Body of pancreas (tissue), 4 donors: ENCODE data around the gene CENPVL1. TPM values are rescaled to one million over a fixed set of nuclear protein-coding genes. Genes with fewer than 3 reads are reported as not detected.
A peak's percentile ranks its signal among the peaks of the same experiment; 100 is the strongest.
"Not testable (repeated sequence)": the region's sequence is repeated elsewhere in the genome, so short reads cannot be mapped to it uniquely, and the experiment has no call there.

ENCODE experiments used
- ATAC-seq: fragments of 150-250 bp; one replicate; pipeline ENCODE4 v1.9.1; 2016
- DNase-seq, 4 donors: peaks; one replicate each; pipeline ENCODE4 v3.0.0-alpha.2; 2019
- H3K27ac ChIP-seq, 4 donors: fragments of 200-600 bp; sonication (generic); 1 replicate in 3 of 4; 2 replicates in 1 of 4; pipeline versions ENCODE4 v1.5.1 to v1.6.1; 2016 to 2019; ENCODE audit warnings: mild to moderate bottlenecking in 1 of 4, mixed read lengths in 1 of 4, moderate library complexity in 1 of 4
- H3K27me3 ChIP-seq, 2 donors: fragments of 200-600 bp; sonication (generic); one replicate each; pipeline ENCODE4 v1.6.0; 2016; ENCODE audit warnings: mild to moderate bottlenecking in 1 of 2
- H3K36me3 ChIP-seq, 2 donors: fragments of 200-600 bp; sonication (generic); replicated peaks in 1 of 2; 2 replicates each; pipeline ENCODE4 v1.5.1; 2016; ENCODE audit warnings: low read depth in 2 of 2; ENCODE audit not compliant: insufficient read depth in 1 of 2
- H3K4me1 ChIP-seq: fragments of 200-600 bp; sonication (generic); one replicate; pipeline ENCODE4 v1.6.0; 2016
- H3K4me3 ChIP-seq, 2 donors: fragments of 200-600 bp; sonication (generic); 1 replicate in 1 of 2; 2 replicates in 1 of 2; pipeline ENCODE4 v1.5.1; 2016 to 2019
- H3K9me3 ChIP-seq, 3 donors: fragments of 200-600 bp; sonication (generic); 1 replicate in 2 of 3; 2 replicates in 1 of 3; pipeline ENCODE4 v1.5.1; 2016
- POLR2A ChIP-seq, 3 donors: fragments of 450-650 bp; IDR thresholded peaks; one replicate each; pipeline ENCODE4 v1.6.1; 2016; ENCODE audit warnings: antibody characterized with exemption in 3 of 3, mild to moderate bottlenecking in 2 of 3
- WGBS, 2 donors: methylation state at CpG; one replicate each; pipeline ENCODE4 v1.1.5; 2017; 5-methylcytosine and 5-hydroxymethylcytosine counted together
- intact Hi-C: fragments of 100-400 bp; cut with DNase I; formaldehyde crosslinking; loops from one replicate; pipeline ENCODE4 v1.15.1; 2023
- total RNA-seq, 2 donors: library from RNA; depleted of rRNA; stranded (reverse); fragments of >200 nt; gene quantifications; one replicate each; pipeline ENCODE4 v1.1.0, GENCODE V29; 2016
- TF ChIP-seq, protein P1 (sequence below), 7 experiments: fragments of 450-650 bp in 4 of 7; fragments of 200-600 bp in 3 of 7; sonication (generic) in 3 of 7; IDR thresholded peaks; one replicate each; pipeline ENCODE4 v1.5.1; 2016 to 2019; ENCODE audit warnings: antibody characterized with exemption in 7 of 7

Gene CENPVL1
- total RNA-seq = not detected

DNA sequence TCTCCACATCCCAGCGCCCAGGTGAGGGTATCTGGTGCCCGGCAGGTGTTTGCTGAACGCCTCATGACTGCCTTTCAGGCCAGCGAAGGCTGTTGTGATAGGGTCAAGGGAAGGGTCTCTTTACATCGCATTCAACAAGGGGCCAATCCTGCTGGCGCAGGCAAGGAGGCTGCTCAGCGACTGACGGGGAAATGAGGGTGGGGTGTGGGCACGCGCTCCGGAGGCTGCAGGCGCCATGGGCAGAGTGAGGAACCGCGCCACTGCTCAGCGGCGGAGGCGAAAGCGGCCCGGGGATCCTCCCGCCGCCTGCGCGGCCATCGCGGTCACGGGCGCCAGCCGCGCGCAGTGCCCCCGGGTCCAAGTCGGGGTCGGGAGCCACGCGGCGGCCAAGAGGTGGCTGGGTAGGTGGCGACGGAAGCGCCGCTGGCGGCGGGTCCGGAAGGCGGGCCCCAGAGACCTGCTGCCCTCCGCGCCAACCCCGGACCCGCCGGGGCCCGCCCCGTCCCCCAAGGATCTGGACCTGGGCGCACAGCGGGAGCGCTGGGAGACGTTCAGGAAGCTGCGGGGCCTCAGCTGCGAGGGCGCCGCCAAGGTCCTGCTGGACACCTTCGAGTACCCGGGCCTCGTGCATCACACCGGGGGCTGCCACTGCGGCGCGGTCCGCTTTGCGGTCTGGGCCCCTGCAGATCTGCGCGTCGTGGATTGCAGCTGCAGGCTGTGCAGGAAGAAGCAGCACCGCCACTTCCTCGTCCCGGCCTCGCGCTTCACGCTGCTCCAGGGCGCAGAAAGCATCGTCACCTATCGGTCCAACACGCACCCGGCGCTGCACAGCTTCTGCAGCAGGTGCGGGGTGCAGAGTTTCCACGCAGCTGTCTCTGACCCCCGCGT lies at the start of gene CENPVL1:
CENPVL1 (plus strand) TSS at position 236 of the 888 bp plus-strand sequence; CDS start at position 236, 0 bp downstream.
- H3K36me3 ChIP-seq, DNase-seq, H3K9me3 ChIP-seq, H3K4me3 ChIP-seq, H3K27me3 ChIP-seq, ATAC-seq, H3K27ac ChIP-seq, intact Hi-C loops, H3K4me1 ChIP-seq: not testable (repeated sequence)
- WGBS, 2 donors = no CpG with 5 or more reads among the region's 87 CpGs

DNA sequence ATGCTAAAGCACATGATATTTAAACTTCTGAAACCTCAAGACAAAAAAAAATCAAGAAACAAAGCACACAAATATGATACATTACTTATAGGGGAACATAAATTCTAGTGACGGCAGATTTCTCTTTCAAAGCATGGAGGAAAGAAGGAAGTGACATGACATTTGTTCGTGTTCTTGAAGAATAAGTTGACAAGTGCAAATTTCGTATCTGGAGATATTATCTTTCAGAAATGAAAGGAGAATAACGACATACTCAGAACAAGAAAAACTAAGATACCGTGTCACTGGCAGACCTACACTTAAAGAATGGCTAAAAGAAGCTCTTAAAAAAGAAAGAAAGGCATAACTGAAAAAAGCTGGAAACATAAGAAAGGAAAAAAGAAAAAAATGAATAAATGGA lies 44.3 kb upstream of the CENPVL1 start:
- no peak overlapping the region for H3K4me3 ChIP-seq
- no peaks in the 10 kb centered on the region for H3K36me3 ChIP-seq
- H3K9me3 ChIP-seq = no peaks in the 10 kb centered on the region
- intact Hi-C loops = no loop called here
- WGBS, 2 donors = 54 to 59% methylated on average over 5 of the region's 5 CpGs
- ATAC-seq (no peak), DNase-seq (no peak)
- no peak for TF ChIP-seq POLR2A (IDR thresholded peaks at IDR 0.05)
- TF ChIP-seq, protein P1, sequence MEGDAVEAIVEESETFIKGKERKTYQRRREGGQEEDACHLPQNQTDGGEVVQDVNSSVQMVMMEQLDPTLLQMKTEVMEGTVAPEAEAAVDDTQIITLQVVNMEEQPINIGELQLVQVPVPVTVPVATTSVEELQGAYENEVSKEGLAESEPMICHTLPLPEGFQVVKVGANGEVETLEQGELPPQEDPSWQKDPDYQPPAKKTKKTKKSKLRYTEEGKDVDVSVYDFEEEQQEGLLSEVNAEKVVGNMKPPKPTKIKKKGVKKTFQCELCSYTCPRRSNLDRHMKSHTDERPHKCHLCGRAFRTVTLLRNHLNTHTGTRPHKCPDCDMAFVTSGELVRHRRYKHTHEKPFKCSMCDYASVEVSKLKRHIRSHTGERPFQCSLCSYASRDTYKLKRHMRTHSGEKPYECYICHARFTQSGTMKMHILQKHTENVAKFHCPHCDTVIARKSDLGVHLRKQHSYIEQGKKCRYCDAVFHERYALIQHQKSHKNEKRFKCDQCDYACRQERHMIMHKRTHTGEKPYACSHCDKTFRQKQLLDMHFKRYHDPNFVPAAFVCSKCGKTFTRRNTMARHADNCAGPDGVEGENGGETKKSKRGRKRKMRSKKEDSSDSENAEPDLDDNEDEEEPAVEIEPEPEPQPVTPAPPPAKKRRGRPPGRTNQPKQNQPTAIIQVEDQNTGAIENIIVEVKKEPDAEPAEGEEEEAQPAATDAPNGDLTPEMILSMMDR (IDR thresholded peaks at IDR 0.05) = no peak
- no peak overlapping the region for H3K27ac ChIP-seq
- H3K27me3 ChIP-seq = no peaks in the 10 kb centered on the region
- H3K4me1 ChIP-seq = no peaks in the 10 kb centered on the region

DNA sequence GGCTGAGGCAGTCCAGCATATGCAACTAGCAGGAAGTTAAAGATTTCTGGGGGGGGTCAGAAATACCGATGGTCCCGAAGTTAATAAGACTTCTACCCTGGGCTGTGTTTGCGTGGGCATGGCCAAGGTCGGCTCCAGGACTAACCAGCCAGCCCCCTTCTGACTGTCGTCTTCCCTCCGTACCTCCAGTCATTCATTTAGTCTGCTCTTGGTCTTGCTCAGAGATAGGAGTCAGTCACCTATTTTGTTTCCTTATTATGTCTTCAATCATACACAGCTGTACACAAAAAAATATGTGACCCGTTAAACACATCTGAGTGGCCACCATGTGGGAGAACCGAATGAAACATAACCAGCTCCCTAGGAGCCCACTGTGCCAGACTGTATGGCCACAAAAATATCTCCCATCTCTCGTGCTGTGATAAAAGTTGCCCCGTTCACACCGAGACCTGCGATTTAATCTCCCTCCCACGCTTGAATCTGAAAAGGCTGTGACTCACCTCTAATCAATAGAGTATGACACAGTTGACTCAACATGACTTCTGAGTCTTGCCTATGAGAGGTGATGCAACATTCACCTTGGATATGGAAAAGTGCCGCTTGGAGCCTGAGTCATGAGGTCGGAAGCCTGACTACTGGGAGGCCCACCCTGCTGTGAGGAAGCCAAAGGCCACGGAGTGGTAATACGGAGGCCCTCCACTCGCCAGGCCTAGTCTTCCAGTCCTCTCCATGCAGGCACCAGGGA lies 30.5 kb upstream of the CENPVL1 start:
- DNase-seq, intact Hi-C loops, H3K27me3 ChIP-seq: not testable (repeated sequence)

DNA sequence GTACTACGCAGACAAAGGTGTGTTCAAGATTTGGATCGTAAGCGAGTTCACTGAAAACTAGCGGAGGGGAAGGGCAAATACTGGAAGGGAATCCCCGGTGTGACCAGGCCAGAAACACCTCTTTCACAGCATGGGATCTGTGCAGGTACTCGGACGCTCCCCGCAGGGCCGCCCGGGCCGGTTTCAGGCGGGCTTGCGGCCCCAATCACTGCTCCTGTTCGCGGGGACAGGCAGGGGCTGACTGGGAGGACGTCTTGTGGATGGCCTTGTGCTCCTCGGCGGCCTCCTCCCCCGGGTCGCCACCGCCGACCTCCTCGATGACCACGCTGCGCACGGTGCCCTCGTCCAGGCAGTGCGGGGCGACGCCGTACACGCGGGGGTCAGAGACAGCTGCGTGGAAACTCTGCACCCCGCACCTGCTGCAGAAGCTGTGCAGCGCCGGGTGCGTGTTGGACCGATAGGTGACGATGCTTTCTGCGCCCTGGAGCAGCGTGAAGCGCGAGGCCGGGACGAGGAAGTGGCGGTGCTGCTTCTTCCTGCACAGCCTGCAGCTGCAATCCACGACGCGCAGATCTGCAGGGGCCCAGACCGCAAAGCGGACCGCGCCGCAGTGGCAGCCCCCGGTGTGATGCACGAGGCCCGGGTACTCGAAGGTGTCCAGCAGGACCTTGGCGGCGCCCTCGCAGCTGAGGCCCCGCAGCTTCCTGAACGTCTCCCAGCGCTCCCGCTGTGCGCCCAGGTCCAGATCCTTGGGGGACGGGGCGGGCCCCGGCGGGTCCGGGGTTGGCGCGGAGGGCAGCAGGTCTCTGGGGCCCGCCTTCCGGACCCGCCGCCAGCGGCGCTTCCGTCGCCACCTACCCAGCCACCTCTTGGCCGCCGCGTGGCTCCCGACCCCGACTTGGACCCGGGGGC lies 28.2 kb upstream of the CENPVL1 start:
- DNase-seq, H3K27me3 ChIP-seq, ATAC-seq, H3K4me3 ChIP-seq, H3K27ac ChIP-seq, H3K4me1 ChIP-seq, intact Hi-C loops, H3K36me3 ChIP-seq, H3K9me3 ChIP-seq: not testable (repeated sequence)
- WGBS, 2 donors = no CpG with 5 or more reads among the region's 88 CpGs

More for the DNA sequence above, 30.5 kb upstream of the CENPVL1 start:
- H3K9me3 ChIP-seq, H3K4me1 ChIP-seq, H3K27ac ChIP-seq, H3K4me3 ChIP-seq, H3K36me3 ChIP-seq, ATAC-seq: not testable (repeated sequence)
- no CpG with 5 or more reads among the region's 18 CpGs for WGBS, 2 donors

DNA sequence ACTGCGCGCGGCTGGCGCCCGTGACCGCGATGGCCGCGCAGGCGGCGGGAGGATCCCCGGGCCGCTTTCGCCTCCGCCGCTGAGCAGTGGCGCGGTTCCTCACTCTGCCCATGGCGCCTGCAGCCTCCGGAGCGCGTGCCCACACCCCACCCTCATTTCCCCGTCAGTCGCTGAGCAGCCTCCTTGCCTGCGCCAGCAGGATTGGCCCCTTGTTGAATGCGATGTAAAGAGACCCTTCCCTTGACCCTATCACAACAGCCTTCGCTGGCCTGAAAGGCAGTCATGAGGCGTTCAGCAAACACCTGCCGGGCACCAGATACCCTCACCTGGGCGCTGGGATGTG lies 27.6 kb upstream of the CENPVL1 start, which contains the start of gene CENPVL2:
CENPVL2 (minus strand) TSS at position 112 of the 343 bp plus-strand sequence; CDS start at position 112, 0 bp downstream.
- H3K27me3 ChIP-seq, ATAC-seq, H3K9me3 ChIP-seq, DNase-seq, intact Hi-C loops, H3K27ac ChIP-seq, H3K4me3 ChIP-seq, H3K36me3 ChIP-seq, H3K4me1 ChIP-seq: not testable (repeated sequence)
- WGBS, 2 donors = no CpG with 5 or more reads among the region's 30 CpGs

DNA sequence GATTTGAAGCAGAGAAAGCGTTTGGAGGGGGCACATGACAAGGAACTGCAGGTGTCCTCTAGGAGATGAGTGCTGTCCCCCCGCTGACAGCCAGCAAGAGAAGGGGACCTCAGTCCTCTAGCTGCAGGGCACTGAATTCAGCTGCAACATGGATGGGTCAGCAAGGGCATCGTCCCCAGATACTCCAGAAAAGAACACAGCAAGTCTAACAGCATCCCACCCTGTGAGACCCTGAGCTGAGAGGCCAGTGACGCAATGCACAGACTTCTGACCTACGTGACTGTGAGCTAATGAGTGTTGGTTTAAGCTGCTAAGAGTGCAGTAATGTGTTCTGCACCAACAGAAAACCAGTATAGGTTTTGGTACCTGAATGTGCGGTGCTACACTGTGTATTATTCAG lies 16.1 kb upstream of the CENPVL1 start:
- Histone ChIP-seq H3K27me3 (no peaks in the 10 kb centered on the region), H3K4me1 (no peaks in the 10 kb centered on the region), H3K9me3 (no peaks in the 10 kb centered on the region), H3K27ac (no peak overlapping the region), H3K36me3 (no peaks in the 10 kb centered on the region), H3K4me3 (no peak overlapping the region)
- TF ChIP-seq, protein P1 (IDR thresholded peaks at IDR 0.05) = no peak
- ATAC-seq (no peak), DNase-seq (peak in 1 of 4 donors; percentile 2)
- intact Hi-C loops = no loop called here
- 54 to 62% methylated on average over 6 of the region's 6 CpGs for WGBS, 2 donors
